H1 (cell line): Measurements from ENCODE around the gene IER3IP1. TPM values are rescaled to one million over a fixed set of nuclear protein-coding genes. Genes with fewer than 3 reads are reported as not detected.

Experiments
- CHD7 ChIP-seq: fragments of 300-600 bp; sonication (generic); IDR thresholded peaks from 2 replicates; pipeline ENCODE4 v1.7.1; 2012; ENCODE audit warnings: low read length, moderate library complexity, mild to moderate bottlenecking, inconsistent platforms; ENCODE audit not compliant: insufficient replicate concordance
- E2F6 ChIP-seq: IDR thresholded peaks from 2 replicates; pipeline ENCODE4 v1.6.1; 2012; ENCODE audit warnings: inconsistent platforms
- HDAC2 ChIP-seq, 2 experiments: fragments of 300-600 bp in 1 of 2; sonication (generic) in 1 of 2; IDR thresholded peaks; 2 replicates each; pipeline ENCODE4 v1.6.1; 2011 to 2012; ENCODE audit warnings: low read depth in 2 of 2, low read length in 2 of 2, mild to moderate bottlenecking in 2 of 2, moderate library complexity in 2 of 2, borderline replicate concordance in 1 of 2, inconsistent platforms in 1 of 2
- KDM1A ChIP-seq: fragments of 200-600, 300-600 bp; sonication (generic); IDR thresholded peaks from 2 replicates; pipeline ENCODE4 v1.7.1; 2016; ENCODE audit warnings: mild to moderate bottlenecking, low read length, borderline replicate concordance
- NANOG ChIP-seq: IDR thresholded peaks from 2 replicates; pipeline ENCODE4 v1.6.1; 2011; ENCODE audit warnings: low read length, low read depth, mild to moderate bottlenecking, inconsistent platforms; ENCODE audit not compliant: insufficient read depth, poor library complexity, severe bottlenecking
- RBBP5 ChIP-seq: IDR thresholded peaks from 2 replicates; pipeline ENCODE4 v1.7.1; 2012; ENCODE audit warnings: low read depth, mild to moderate bottlenecking, inconsistent platforms, low read length, moderate library complexity, borderline replicate concordance
- SIX5 ChIP-seq: IDR thresholded peaks from 2 replicates; pipeline ENCODE4 v1.6.1; 2011; ENCODE audit warnings: mild to moderate bottlenecking, low read depth, low read length
- SP2 ChIP-seq: IDR thresholded peaks from 2 replicates; pipeline ENCODE4 v1.6.1; 2012; ENCODE audit warnings: mild to moderate bottlenecking, low read length, inconsistent platforms
- TBP ChIP-seq: IDR thresholded peaks from 2 replicates; pipeline ENCODE4 v1.6.1; 2011; ENCODE audit warnings: low read depth, low read length, improper control_type of control experiment
- polyA plus RNA-seq, 7 experiments: library from polyadenylated mRNA; depleted of rRNA in 3 of 7; stranded (reverse) in 5 of 7; unstranded in 2 of 7; fragments of >200 nt in 5 of 7; fragments of 200-250 nt in 2 of 7; gene quantifications; 1 replicate in 5 of 7; 2 replicates in 1 of 7; 4 replicates in 1 of 7; pipeline versions ENCODE4 v1.2.1 to v1.2.3, GENCODE V29; 2011 to 2013; ENCODE audit warnings: missing spikeins in 2 of 7, mixed read lengths in 2 of 7
- total RNA-seq: library from RNA; stranded (reverse); fragmentation: NEBNext Ultra II Directional; extraction: Animal tissue kit (Norgen Biotek cat#: 25700); gene quantifications from 2 replicates; pipeline ENCODE4 v1.2.1, GENCODE V29; 2021

Gene IER3IP1
- total and polyA plus RNA-seq, 2 of the 8 experiments (the other 6 are each of a cell fraction or from before 2014, with no cell fraction given), result 6.0 to 8.5 TPM

GRCh38 chr18:47150029-47150823 lies 25.9 kb downstream of the IER3IP1 start, which contains the start of gene HDHD2 (continued):
- TF ChIP-seq CHD7 (no peak), TBP (no peak), E2F6 (no peak), SIX5 (no peak), NANOG (no peak), HDAC2 (IDR thresholded peaks at IDR 0.05; ENCODE audit: borderline replicate concordance in 1 of 2, low read depth in 2 of 2, low read length in 2 of 2) (0 out of 4 replicates have a peak, but pooled peaks of 1 of the 2 experiments have one; percentile 25), KDM1A (no peak), SP2 (no peak), RBBP5 (peak; percentile 88; the same call in 1 of the 2 replicates)
